HG02943 (cell line): ENCODE data around the gene NEK3.
"Not testable (repeated sequence)": the region's sequence is repeated elsewhere in the genome, so short reads cannot be mapped to it uniquely, and the experiment has no call there.

Source experiments
- ATAC-seq: cut with Tn5 transposase; IDR thresholded peaks from one replicate; pipeline ENCODE4 v1.9.1; 2021; ENCODE audit warnings: mild to moderate bottlenecking, low read depth, moderate library complexity; ENCODE audit not compliant: unreplicated experiment

NEK3 gene

GRCh38 chr13:52159159-52159982 is at the start of gene NEK3:
Gene NEK3 (minus strand): TSS chr13:52159597. CDS start chr13:52156191, 3,406 bp downstream.
- ATAC-seq = peak; percentile 67

- ATAC-seq = not testable (repeated sequence)
Observed at GRCh38 chr13:52208384-52208783, 49.0 kb upstream of the NEK3 start.

GRCh38 chr13:52207896-52208295 is 48.5 kb upstream of the NEK3 start:
- ATAC-seq = not testable (repeated sequence)

- ATAC-seq = not testable (repeated sequence)
Observed at GRCh38 chr13:52207337-52207736, 47.9 kb upstream of the NEK3 start.

- ATAC-seq = not testable (repeated sequence)
Observed at GRCh38 chr13:52204546-52204945, 45.1 kb upstream of the NEK3 start.

GRCh38 chr13:52203864-52204263 is 44.5 kb upstream of the NEK3 start:
- ATAC-seq = not testable (repeated sequence)

- ATAC-seq = not testable (repeated sequence)
Observed at GRCh38 chr13:52202506-52202905, 43.1 kb upstream of the NEK3 start.

GRCh38 chr13:52201439-52202193 is 42.2 kb upstream of the NEK3 start:
- not testable (repeated sequence) for ATAC-seq

GRCh38 chr13:52195401-52195837 is 36.0 kb upstream of the NEK3 start:
- peak; percentile 65 for ATAC-seq

GRCh38 chr13:52194184-52194868 is 34.9 kb upstream of the NEK3 start:
- peak; percentile 68 for ATAC-seq

GRCh38 chr13:52193587-52194183 is 34.3 kb upstream of the NEK3 start:
- not testable (repeated sequence) for ATAC-seq

GRCh38 chr13:52187424-52188187 is 28.2 kb upstream of the NEK3 start:
- not testable (repeated sequence) for ATAC-seq

- no peak for ATAC-seq
Observed at GRCh38 chr13:52187029-52187423, 27.6 kb upstream of the NEK3 start.

- not testable (repeated sequence) for ATAC-seq
Observed at GRCh38 chr13:52181316-52181954, 22.0 kb upstream of the NEK3 start.

GRCh38 chr13:52179925-52180324 is 20.5 kb upstream of the NEK3 start:
- ATAC-seq = no peak

- no peak for ATAC-seq
Observed at GRCh38 chr13:52177276-52177675, 17.9 kb upstream of the NEK3 start.

GRCh38 chr13:52173970-52174369 is 14.6 kb upstream of the NEK3 start:
- not testable (repeated sequence) for ATAC-seq

- no peak for ATAC-seq
Observed at GRCh38 chr13:52173373-52173772, 14.0 kb upstream of the NEK3 start.

GRCh38 chr13:52171686-52172085 is 12.3 kb upstream of the NEK3 start:
- not testable (repeated sequence) for ATAC-seq
